GM12865 (cell line): ENCODE results near the gene VPS37D.

ENCODE experiments used
- DNase-seq: peaks from one replicate; pipeline ENCODE4 v3.0.0; 2010; ENCODE audit warnings: low read depth
- H3K4me3 ChIP-seq: 2 replicates; pipeline ENCODE4 v1.5.1; 2011; ENCODE audit warnings: mild to moderate bottlenecking, low read depth, low read length, control low read depth
- CTCF ChIP-seq: IDR thresholded peaks from 2 replicates; pipeline ENCODE4 v1.5.1; 2011; ENCODE audit warnings: low read length, control low read depth, low read depth, inconsistent platforms; ENCODE audit not compliant: insufficient read depth; ENCODE audit errors: missing control alignments

VPS37D gene

GRCh38 chr7:73696372-73696771, 28.7 kb downstream of the VPS37D start:
- TF ChIP-seq CTCF: no peak
- no peak overlapping the region for H3K4me3 ChIP-seq
- no peak for DNase-seq

GRCh38 chr7:73698410-73698809, 30.8 kb downstream of the VPS37D start:
- no peak for DNase-seq
- TF ChIP-seq CTCF: no peak
- no peak overlapping the region for H3K4me3 ChIP-seq

GRCh38 chr7:73699370-73700068, 31.9 kb downstream of the VPS37D start:
- no peak for DNase-seq
- no peak for TF ChIP-seq CTCF
- H3K4me3 ChIP-seq: no peak overlapping the region

GRCh38 chr7:73700069-73700423, 32.4 kb downstream of the VPS37D start:
- no peak overlapping the region for H3K4me3 ChIP-seq
- DNase-seq: no peak
- no peak for TF ChIP-seq CTCF

- no peak overlapping the region for H3K4me3 ChIP-seq
- no peak for DNase-seq
- no peak for TF ChIP-seq CTCF
Measured at GRCh38 chr7:73700581-73701134, 33.0 kb downstream of the VPS37D start.

- no peak for DNase-seq
- H3K4me3 ChIP-seq: no peak overlapping the region
- TF ChIP-seq CTCF: peak; percentile 60
Measured at GRCh38 chr7:73701357-73701995, 33.8 kb downstream of the VPS37D start.
